ENCODE measurements around the gene ZKSCAN2. TPM values are rescaled to one million over a fixed set of nuclear protein-coding genes. Genes with fewer than 3 reads are reported as not detected.

The ZKSCAN2 gene
- 2.7 and 3.6 TPM in 2 replicates for total RNA-seq

DNA sequence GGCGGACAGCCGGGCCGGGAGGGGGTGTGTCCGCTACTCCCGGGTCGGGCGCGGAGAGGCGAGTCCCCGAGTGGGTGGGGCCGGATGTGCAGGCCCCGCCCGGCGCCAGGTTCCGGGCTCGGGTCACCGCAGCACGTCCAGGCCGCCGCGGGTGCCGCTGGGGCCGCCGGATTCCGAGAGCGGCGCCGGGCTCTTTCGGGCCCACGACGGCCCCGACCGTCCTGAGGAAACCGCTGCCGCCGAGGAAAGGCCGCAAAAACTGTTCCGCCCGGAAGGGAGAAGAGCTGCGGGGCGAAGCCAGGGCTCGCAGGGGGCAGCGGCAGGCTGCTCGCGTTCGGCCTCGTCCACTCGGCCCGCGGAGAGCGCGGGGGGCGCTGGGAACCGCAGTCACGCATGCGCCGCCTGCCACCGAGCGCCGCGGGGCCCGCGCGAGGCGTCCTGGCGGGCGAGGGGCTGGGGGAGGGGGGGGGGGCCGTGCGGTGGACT is at the start of gene ZKSCAN2:
Gene ZKSCAN2 (minus strand): TSS at position 376 of the 486 bp plus-strand sequence. CDS start 718 bp downstream, outside the sequence.
- DNase-seq (ENCODE audit: low read depth), result no peak
- TF ChIP-seq, protein P1, sequence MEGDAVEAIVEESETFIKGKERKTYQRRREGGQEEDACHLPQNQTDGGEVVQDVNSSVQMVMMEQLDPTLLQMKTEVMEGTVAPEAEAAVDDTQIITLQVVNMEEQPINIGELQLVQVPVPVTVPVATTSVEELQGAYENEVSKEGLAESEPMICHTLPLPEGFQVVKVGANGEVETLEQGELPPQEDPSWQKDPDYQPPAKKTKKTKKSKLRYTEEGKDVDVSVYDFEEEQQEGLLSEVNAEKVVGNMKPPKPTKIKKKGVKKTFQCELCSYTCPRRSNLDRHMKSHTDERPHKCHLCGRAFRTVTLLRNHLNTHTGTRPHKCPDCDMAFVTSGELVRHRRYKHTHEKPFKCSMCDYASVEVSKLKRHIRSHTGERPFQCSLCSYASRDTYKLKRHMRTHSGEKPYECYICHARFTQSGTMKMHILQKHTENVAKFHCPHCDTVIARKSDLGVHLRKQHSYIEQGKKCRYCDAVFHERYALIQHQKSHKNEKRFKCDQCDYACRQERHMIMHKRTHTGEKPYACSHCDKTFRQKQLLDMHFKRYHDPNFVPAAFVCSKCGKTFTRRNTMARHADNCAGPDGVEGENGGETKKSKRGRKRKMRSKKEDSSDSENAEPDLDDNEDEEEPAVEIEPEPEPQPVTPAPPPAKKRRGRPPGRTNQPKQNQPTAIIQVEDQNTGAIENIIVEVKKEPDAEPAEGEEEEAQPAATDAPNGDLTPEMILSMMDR (conservative IDR thresholded peaks at IDR 0.05; ENCODE audit: low read depth, low read length), result no peak
- H3K4me3 ChIP-seq (ENCODE audit: low read depth, low read length), result peak within 1 kb of the TSS; percentile 80

DNA sequence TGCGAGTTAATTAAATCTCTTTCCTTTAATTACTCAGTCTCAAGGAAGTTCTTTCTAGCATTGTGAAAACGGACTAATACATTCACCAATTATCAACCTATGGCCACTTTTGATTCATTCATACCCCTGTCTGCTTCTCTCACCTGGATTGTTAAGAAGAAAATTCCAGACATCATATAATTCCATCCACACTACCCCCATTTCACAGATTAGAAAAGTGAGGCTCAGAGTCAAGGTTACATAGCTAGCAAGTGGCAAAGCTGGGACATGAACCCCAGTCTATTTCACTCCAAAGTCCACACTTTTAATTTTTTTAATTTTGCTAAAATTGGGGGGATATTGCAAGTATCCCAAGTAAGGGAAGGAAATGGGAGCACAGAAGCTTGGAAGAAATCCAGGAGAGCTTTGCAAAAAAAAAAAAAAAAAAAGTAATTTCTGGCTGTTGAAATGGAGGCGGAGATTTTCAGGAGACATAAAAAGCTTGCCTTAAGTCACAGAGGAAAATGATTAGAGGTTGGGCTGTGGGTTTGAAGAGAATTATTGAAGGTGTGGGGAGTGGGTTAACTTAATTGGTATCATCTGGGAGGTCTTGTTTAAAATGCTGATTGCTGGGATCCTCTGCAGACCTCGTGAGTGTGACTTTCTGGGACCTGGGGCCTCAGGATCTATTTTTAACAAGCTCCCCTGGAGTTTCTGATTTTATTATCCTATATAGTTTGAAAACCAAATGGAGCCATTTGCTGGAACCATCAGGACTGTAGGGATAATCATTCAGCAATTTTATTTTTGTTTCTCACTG is 42.3 kb upstream of the ZKSCAN2 start:
- H3K4me3 ChIP-seq (ENCODE audit: low read depth, low read length), result no peak overlapping the region
- TF ChIP-seq, protein P1 (conservative IDR thresholded peaks at IDR 0.05; ENCODE audit: low read depth, low read length), result no peak
- no peak for DNase-seq (ENCODE audit: low read depth)

DNA sequence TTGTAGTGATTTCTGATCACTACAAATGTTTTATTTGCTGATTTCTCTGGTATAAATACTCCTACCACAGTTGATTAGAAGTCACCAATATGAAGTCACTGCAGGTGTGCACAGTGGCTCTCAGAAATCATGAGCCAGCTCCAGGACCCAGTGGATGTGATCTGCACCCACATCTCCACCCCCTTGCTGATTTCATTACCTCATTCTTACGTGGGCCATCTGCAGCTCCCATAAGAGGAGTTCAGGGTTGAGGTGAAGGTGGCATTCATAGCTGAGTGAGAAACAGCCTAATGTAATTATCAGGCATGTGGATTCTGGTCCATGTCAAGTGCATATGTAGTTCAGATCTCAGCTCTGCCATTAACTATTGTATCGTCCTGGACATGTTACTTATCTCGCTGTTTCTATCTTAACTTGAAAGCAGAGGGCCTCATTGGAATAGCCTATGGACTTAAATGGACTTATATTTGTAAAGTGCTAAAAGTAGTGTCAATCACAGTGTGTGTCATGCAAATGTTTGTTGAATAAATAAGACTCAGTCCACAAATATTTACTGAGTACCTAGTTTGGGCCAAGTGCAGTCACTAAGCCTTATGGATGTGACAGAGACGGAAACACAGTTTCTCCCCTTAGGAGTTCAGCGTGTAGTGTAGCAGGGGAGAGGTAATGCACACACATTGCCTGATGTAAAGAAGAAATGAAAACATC is 40.7 kb upstream of the ZKSCAN2 start:
- TF ChIP-seq, protein P1 (conservative IDR thresholded peaks at IDR 0.05; ENCODE audit: low read depth, low read length), result no peak
- no peak for DNase-seq (ENCODE audit: low read depth)
- no peak overlapping the region for H3K4me3 ChIP-seq (ENCODE audit: low read depth, low read length)

DNA sequence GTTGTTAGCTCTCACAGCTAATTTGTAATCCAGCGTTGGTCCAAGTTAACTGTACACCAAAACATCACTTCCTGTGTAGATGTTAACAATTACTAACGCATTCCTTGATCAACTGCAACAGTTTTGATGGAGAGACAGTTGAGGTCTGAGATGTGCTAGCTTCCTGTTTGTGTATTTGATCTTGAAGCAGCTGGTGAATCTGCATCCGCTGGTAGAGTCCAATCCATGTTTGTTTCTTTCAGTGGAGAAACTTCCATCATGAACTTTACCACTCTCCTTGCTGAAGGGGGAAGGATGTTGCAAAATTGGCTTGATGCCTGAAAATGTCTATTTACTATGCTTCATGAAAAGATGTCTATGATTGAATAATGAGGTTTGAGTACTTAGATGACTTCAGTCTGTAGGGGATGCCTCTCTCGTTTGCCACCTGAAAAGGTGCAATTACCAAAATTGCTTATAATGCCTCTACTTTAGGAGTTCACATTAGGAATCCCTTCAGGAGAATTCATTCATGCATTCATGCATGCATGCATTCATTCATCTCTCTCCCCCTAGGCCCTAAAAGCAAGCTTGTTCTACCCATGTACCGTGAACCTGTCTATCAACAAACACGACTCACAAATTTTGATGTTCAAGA is 39.6 kb upstream of the ZKSCAN2 start:
- H3K4me3 ChIP-seq (ENCODE audit: low read depth, low read length), result no peak overlapping the region
- no peak for DNase-seq (ENCODE audit: low read depth)
- TF ChIP-seq, protein P1 (conservative IDR thresholded peaks at IDR 0.05; ENCODE audit: low read depth, low read length), result no peak

DNA sequence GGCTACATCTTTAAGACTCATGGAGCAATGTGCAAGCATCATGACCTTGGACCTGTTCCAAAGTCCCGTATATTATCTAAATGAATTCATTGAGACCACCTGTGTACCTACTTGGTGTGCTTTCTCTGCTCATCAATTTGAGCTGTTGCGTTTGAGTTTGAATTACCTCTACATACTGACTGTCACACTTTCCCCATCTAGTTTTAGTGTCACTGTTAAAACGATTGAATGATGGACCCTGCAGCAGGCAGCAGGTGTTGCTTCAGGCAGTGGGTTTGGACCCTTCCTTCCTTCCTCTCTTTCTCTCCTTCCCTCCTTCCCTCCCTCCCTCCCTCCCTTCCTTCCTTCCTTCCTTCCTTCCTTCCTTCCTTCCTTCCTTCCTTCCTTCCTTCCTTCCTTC is 33.9 kb upstream of the ZKSCAN2 start:
- DNase-seq (ENCODE audit: low read depth), result no peak
- no peak overlapping the region for H3K4me3 ChIP-seq (ENCODE audit: low read depth, low read length)
- TF ChIP-seq, protein P1 (conservative IDR thresholded peaks at IDR 0.05; ENCODE audit: low read depth, low read length), result no peak

DNA sequence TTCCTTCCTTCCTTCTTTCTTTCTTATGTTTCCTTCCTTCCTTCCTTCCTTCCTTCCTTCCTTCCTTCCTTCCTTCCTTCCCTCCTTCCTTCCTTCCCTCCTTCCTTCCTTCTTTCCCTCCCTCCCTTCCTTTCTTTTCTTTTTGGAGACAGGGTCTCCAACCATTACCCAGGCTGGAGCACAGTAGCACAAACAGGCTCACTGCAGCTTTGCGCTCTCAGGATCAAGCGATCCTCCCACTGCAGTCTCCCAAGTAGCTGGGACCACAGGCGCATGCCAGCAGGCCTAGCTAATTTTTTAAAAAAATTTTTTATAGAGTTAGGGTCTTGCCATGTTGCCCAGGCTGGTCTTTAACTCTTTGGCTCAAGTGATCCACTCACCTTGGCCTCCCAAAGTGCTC is 31.8 kb upstream of the ZKSCAN2 start:
- H3K4me3 ChIP-seq (ENCODE audit: low read depth, low read length), result no peak overlapping the region
- DNase-seq (ENCODE audit: low read depth), result no peak
- TF ChIP-seq, protein P1 (conservative IDR thresholded peaks at IDR 0.05; ENCODE audit: low read depth, low read length), result no peak
